ENCODE results near the gene GRM4. TPM values are rescaled to one million over a fixed set of nuclear protein-coding genes. Genes with fewer than 3 reads are reported as not detected.

Gene GRM4
- total RNA-seq, 1 experiment from 2014 or later = 5.6 TPM

DNA sequence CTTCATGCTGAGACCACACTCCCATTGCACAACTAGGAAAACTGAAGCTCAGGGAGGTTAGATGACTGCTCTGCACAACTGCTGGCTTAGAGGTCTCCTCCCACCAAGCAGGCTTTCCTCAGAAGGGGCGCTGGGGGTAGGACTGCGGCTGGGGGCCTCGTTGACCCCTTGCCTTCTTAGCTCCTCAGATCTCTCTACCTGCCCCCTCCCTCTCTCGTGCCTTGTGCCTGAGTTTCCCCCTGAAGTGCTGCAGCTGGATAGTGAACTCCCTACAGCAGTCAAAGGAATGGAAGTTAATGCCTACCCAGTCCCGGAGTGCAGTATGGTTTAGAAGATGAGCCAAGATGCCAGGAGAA, 149.8 kb downstream of the GRM4 start:
- Histone ChIP-seq H3K56ac (ENCODE audit: insufficient read length, low read depth, low read length) (no peak overlapping the region), H3K4me2 (ENCODE audit: insufficient read depth, insufficient read length, low read length) (no peak overlapping the region), H3K4ac (ENCODE audit: low read depth, low read length) (no peak overlapping the region), H2BK12ac (ENCODE audit: insufficient read length, low read depth, low read length) (no peak overlapping the region), H3K27me3 (ENCODE audit: insufficient read depth, low read length) (no peaks in the 10 kb centered on the region; the same call in 1 of the 2 replicates), H4K20me1 (ENCODE audit: control insufficient read depth, insufficient read depth, insufficient read length) (no peaks in the 10 kb centered on the region), H3K79me1 (ENCODE audit: insufficient read depth, low read depth, low read length, poor library complexity, severe bottlenecking) (no peaks in the 10 kb centered on the region), H3K23ac (ENCODE audit: insufficient read length, low read depth, low read length) (no peak overlapping the region), H3K9me3 (ENCODE audit: control insufficient read depth, low read depth, low read length) (no peaks in the 10 kb centered on the region), H2BK15ac (ENCODE audit: low read depth, low read length) (no peak overlapping the region), H4K5ac (ENCODE audit: insufficient read length, low read depth, low read length) (no peak overlapping the region), H4K8ac (replicated peaks; ENCODE audit: insufficient read length, low read depth, low read length) (no peak overlapping the region), H3K27ac (ENCODE audit: insufficient read length, low read depth, low read length) (no peak overlapping the region), H4K91ac (ENCODE audit: insufficient read length, low read depth, low read length) (no peak overlapping the region), H3K9ac (ENCODE audit: extremely low read depth, insufficient read length, low read length) (no peak overlapping the region), H3K79me2 (ENCODE audit: insufficient read depth, low read length) (no peaks in the 10 kb centered on the region), H3K18ac (ENCODE audit: insufficient read length, low read depth, low read length) (no peak overlapping the region), H3K4me1 (ENCODE audit: insufficient read depth, low read length) (no peaks in the 10 kb centered on the region), H3K14ac (ENCODE audit: insufficient read depth, low read length) (no peak overlapping the region), H3K23me2 (ENCODE audit: insufficient read length, low read depth, low read length, poor library complexity, severe bottlenecking) (no peaks in the 10 kb centered on the region), H2BK20ac (ENCODE audit: low read depth, low read length, poor library complexity, severe bottlenecking) (no peak overlapping the region), H2BK120ac (ENCODE audit: low read depth, low read length, poor library complexity, severe bottlenecking) (no peak overlapping the region), H2AFZ (ENCODE audit: low read length) (no peak overlapping the region), H3T11ph (ENCODE audit: low read length) (no peak overlapping the region), H2AK5ac (ENCODE audit: insufficient read length, low read length) (no peak overlapping the region), H2BK5ac (ENCODE audit: insufficient read length, low read length) (no peak overlapping the region)
- Mint-ChIP-seq H3K4me1 (peaks cover 10 to 14% of the 10 kb centered on the region in 2 experiments), H3K27ac (no peak overlapping the region), H3K27me3 (ENCODE audit: low read depth) (peaks cover 75% of the 10 kb centered on the region), H3K9me3 (no peaks in the 10 kb centered on the region; a peak in 2 of 5 replicates), H3K36me3 (ENCODE audit: insufficient read depth in 1 of 3, low read depth in 3 of 3) (no peaks in the 10 kb centered on the region), H3K4me3 (no peak overlapping the region)
- WGBS (ENCODE audit: extremely low coverage, insufficient read length, low lambda C conversion rate) = no CpG with 5 or more reads among the region's 5 CpGs
- TF ChIP-seq, protein P1, sequence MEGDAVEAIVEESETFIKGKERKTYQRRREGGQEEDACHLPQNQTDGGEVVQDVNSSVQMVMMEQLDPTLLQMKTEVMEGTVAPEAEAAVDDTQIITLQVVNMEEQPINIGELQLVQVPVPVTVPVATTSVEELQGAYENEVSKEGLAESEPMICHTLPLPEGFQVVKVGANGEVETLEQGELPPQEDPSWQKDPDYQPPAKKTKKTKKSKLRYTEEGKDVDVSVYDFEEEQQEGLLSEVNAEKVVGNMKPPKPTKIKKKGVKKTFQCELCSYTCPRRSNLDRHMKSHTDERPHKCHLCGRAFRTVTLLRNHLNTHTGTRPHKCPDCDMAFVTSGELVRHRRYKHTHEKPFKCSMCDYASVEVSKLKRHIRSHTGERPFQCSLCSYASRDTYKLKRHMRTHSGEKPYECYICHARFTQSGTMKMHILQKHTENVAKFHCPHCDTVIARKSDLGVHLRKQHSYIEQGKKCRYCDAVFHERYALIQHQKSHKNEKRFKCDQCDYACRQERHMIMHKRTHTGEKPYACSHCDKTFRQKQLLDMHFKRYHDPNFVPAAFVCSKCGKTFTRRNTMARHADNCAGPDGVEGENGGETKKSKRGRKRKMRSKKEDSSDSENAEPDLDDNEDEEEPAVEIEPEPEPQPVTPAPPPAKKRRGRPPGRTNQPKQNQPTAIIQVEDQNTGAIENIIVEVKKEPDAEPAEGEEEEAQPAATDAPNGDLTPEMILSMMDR (conservative IDR thresholded peaks at IDR 0.05) = no peak
- peak; percentile 18 for DNase-seq

All from H9 (cell line).